Loucy (cell line): ENCODE results near the gene ALDH1A3.
A peak's percentile ranks its signal among the peaks of the same experiment; 100 is the strongest.

Experiments
- H2AFZ ChIP-seq: fragments of 200-600 bp; sonication (generic); 2 replicates; pipeline ENCODE4 v1.6.0; 2016; ENCODE audit warnings: antibody characterized with exemption, mild to moderate bottlenecking, low read length, moderate library complexity
- H3F3A ChIP-seq: fragments of 200-600 bp; 2 replicates; pipeline ENCODE4 v1.6.0; 2016; ENCODE audit warnings: antibody characterized with exemption, low read depth, mild to moderate bottlenecking
- H3K27me3 ChIP-seq: fragments of 200-600 bp; sonication (generic); 2 replicates; pipeline ENCODE4 v1.6.1; 2014; ENCODE audit warnings: low read length, mild to moderate bottlenecking; ENCODE audit not compliant: insufficient read depth, poor library complexity, severe bottlenecking
- H3K36me3 ChIP-seq: fragments of 200-600 bp; sonication (generic); 2 replicates; pipeline ENCODE4 v1.6.1; 2016; ENCODE audit warnings: low read length; ENCODE audit not compliant: insufficient read depth
- H3K4me1 ChIP-seq: fragments of 200-600 bp; sonication (generic); 2 replicates; pipeline ENCODE4 v1.5.1; 2014; ENCODE audit warnings: low read length, mild to moderate bottlenecking; ENCODE audit not compliant: insufficient read depth, poor library complexity, severe bottlenecking
- H3K4me2 ChIP-seq: fragments of 200-600 bp; sonication (generic); 2 replicates; pipeline ENCODE4 v1.6.0; 2014; ENCODE audit warnings: antibody characterized with exemption, low read length, low read depth, mild to moderate bottlenecking; ENCODE audit not compliant: poor library complexity, severe bottlenecking
- H3K4me3 ChIP-seq: fragments of 200-600 bp; sonication (generic); 2 replicates; pipeline ENCODE4 v1.5.1; 2014; ENCODE audit warnings: low read length, mild to moderate bottlenecking, mixed read lengths; ENCODE audit not compliant: poor library complexity, severe bottlenecking
- H3K79me2 ChIP-seq: fragments of 200-600 bp; sonication (generic); 2 replicates; pipeline ENCODE4 v1.6.1; 2014; ENCODE audit warnings: low read length; ENCODE audit not compliant: insufficient read depth
- H3K9ac ChIP-seq: fragments of 200-600 bp; sonication (generic); 2 replicates; pipeline ENCODE4 v1.6.0; 2014; ENCODE audit warnings: mild to moderate bottlenecking, low read depth, low read length, moderate library complexity; ENCODE audit not compliant: poor library complexity, severe bottlenecking
- H3K9me2 ChIP-seq: fragments of 200-600 bp; sonication (generic); replicated peaks from 2 replicates; pipeline ENCODE4 v1.6.1; 2016; ENCODE audit warnings: low read depth, low read length, mixed read lengths
- H3K9me3 ChIP-seq: fragments of 200-600 bp; sonication (generic); 2 replicates; pipeline ENCODE4 v1.6.1; 2014; ENCODE audit warnings: mild to moderate bottlenecking, antibody characterized with exemption, low read length, low read depth; ENCODE audit not compliant: insufficient read depth
- H4K20me1 ChIP-seq: fragments of 200-600 bp; sonication (generic); 2 replicates; pipeline ENCODE4 v1.6.0; 2014; ENCODE audit warnings: antibody characterized with exemption, low read length, mild to moderate bottlenecking; ENCODE audit not compliant: insufficient read depth, poor library complexity, severe bottlenecking
- EZH2phosphoT487 ChIP-seq: fragments of 200-600 bp; IDR thresholded peaks from 2 replicates; pipeline ENCODE4 v1.6.1; 2018; ENCODE audit warnings: antibody characterized with exemption, mild to moderate bottlenecking, moderate library complexity, borderline replicate concordance
- TF ChIP-seq, protein P1 (sequence below): fragments of 200-600 bp; sonication (generic); conservative IDR thresholded peaks from 2 replicates; pipeline ENCODE4 v1.5.1; 2014; ENCODE audit warnings: mild to moderate bottlenecking, antibody characterized with exemption, low read length

Gene ALDH1A3

DNA sequence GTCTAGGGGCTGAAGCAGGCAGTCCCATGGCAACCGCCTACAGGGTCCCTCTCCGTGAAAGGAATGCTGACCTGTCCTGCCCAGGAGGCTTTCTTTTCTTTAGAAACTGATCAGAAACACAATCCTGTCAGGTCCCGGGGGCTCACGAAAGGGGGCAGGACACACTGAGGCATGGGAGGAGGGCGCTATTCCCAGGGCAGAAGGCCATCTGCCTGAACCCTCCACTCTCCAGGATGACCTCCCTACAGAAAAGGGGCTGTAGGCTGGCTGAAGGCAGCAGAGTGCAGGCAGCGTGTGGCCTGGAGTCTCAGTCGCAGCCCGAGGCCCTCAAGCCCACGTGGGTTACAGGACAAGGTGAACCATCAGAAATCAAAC is 21.2 kb downstream of the ALDH1A3 start:
- no peaks in the 10 kb centered on the region for H3K9me3 ChIP-seq
- H3K4me2 ChIP-seq, result no peak overlapping the region
- no peak for TF ChIP-seq EZH2phosphoT487
- TF ChIP-seq, protein P1, sequence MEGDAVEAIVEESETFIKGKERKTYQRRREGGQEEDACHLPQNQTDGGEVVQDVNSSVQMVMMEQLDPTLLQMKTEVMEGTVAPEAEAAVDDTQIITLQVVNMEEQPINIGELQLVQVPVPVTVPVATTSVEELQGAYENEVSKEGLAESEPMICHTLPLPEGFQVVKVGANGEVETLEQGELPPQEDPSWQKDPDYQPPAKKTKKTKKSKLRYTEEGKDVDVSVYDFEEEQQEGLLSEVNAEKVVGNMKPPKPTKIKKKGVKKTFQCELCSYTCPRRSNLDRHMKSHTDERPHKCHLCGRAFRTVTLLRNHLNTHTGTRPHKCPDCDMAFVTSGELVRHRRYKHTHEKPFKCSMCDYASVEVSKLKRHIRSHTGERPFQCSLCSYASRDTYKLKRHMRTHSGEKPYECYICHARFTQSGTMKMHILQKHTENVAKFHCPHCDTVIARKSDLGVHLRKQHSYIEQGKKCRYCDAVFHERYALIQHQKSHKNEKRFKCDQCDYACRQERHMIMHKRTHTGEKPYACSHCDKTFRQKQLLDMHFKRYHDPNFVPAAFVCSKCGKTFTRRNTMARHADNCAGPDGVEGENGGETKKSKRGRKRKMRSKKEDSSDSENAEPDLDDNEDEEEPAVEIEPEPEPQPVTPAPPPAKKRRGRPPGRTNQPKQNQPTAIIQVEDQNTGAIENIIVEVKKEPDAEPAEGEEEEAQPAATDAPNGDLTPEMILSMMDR, result no peak
- H3K27me3 ChIP-seq, result no peaks in the 10 kb centered on the region
- H3K9ac ChIP-seq, result no peak overlapping the region
- H3F3A ChIP-seq, result no peaks in the 10 kb centered on the region
- H4K20me1 ChIP-seq, result no peaks in the 10 kb centered on the region
- no peaks in the 10 kb centered on the region for H3K4me1 ChIP-seq
- H3K9me2 ChIP-seq, result no peaks in the 10 kb centered on the region
- H3K36me3 ChIP-seq, result no peaks in the 10 kb centered on the region
- no peak overlapping the region for H3K4me3 ChIP-seq
- H2AFZ ChIP-seq, result no peak overlapping the region
- no peaks in the 10 kb centered on the region for H3K79me2 ChIP-seq

DNA sequence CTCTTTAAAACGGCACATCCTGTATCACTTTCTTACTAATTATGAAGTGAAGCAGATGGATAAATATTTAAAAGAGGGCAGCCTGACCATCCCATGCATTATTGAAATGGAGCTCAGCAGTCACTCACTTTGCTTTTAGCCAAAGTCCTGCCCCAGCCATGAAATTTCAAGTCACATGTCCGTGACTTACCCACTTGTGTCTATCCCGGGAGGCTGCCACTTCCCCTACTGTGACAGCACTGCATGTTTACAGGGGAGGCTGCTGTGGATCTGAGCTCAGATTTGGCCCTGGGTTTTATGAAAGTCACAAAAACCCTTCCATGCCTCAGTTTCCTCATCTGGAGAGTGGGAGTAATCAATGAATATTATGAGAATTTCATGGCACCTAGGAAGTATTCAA is 21.7 kb downstream of the ALDH1A3 start:
- no peaks in the 10 kb centered on the region for H3K9me2 ChIP-seq
- H3F3A ChIP-seq, result no peaks in the 10 kb centered on the region

DNA sequence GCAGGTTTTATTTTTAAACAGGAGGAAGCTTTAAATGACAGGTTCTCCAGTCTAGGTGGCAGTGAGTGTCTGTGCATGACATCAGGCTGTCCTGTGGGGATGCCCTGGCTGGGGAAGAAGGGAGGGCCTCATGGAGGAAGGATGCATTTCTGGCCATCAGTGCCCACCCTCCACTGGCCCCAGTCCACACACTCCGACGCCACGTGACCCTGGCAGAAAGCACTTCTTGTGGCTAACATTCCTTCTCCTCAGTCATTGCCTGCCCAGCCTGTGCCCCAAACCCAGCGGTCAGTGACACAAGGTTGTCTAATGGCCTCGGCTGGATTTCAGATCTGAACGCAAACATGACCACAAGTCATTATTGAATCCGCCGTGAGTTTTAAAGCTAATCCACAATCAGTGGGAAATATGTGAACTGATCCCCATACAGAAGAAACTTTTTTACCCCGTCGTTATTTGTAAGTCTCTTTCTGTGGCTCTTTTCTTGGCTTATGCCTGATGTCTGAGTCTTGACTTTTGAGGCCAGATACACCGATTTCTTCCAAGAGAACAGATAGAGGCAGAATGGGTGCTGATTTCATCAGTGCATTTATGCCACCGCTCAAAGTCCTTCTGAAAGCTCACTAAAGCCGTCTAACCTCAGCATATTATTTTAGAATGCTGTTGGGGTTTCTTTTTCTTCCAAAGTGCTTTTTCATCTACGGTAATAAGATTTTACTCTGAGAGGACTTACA is 22.2 kb downstream of the ALDH1A3 start:
- TF ChIP-seq EZH2phosphoT487, result no peak
- TF ChIP-seq, protein P1, result no peak
- no peak overlapping the region for H3K9ac ChIP-seq
- H3K36me3 ChIP-seq, result no peaks in the 10 kb centered on the region
- H3K27me3 ChIP-seq, result no peaks in the 10 kb centered on the region
- H3K4me1 ChIP-seq, result no peaks in the 10 kb centered on the region
- no peak overlapping the region for H3K4me3 ChIP-seq
- H3K79me2 ChIP-seq, result no peaks in the 10 kb centered on the region
- 0 out of 2 replicates have a peak overlapping the region, but pooled peaks have one; percentile 38 for H2AFZ ChIP-seq
- H3K9me2 ChIP-seq, result no peaks in the 10 kb centered on the region
- H3K9me3 ChIP-seq, result no peaks in the 10 kb centered on the region
- no peaks in the 10 kb centered on the region for H3F3A ChIP-seq
- H3K4me2 ChIP-seq, result no peak overlapping the region
- no peaks in the 10 kb centered on the region for H4K20me1 ChIP-seq

More for the DNA sequence above, 21.7 kb downstream of the ALDH1A3 start:
- Histone ChIP-seq H3K9me3 (no peaks in the 10 kb centered on the region), H3K4me2 (no peak overlapping the region), H2AFZ (no peak overlapping the region), H3K9ac (no peak overlapping the region), H3K79me2 (no peaks in the 10 kb centered on the region), H3K4me3 (no peak overlapping the region), H3K36me3 (no peaks in the 10 kb centered on the region), H3K27me3 (no peaks in the 10 kb centered on the region), H4K20me1 (no peaks in the 10 kb centered on the region), H3K4me1 (no peaks in the 10 kb centered on the region)
- TF ChIP-seq, protein P1, result no peak
- TF ChIP-seq EZH2phosphoT487, result no peak
